H1 (cell line): ENCODE data around the gene MDM1. TPM values are rescaled to one million over a fixed set of nuclear protein-coding genes. Genes with fewer than 3 reads are reported as not detected.

Source experiments
- BRCA1 ChIP-seq: IDR thresholded peaks from 2 replicates; pipeline ENCODE4 v1.6.1; 2012; ENCODE audit warnings: low read depth, low read length, improper control_type of control experiment
- CHD7 ChIP-seq: fragments of 300-600 bp; sonication (generic); IDR thresholded peaks from 2 replicates; pipeline ENCODE4 v1.7.1; 2012; ENCODE audit warnings: low read length, moderate library complexity, mild to moderate bottlenecking, inconsistent platforms; ENCODE audit not compliant: insufficient replicate concordance
- CTBP2 ChIP-seq: IDR thresholded peaks from 2 replicates; pipeline ENCODE4 v1.7.0; 2011; ENCODE audit warnings: borderline replicate concordance, mild to moderate bottlenecking, moderate library complexity, mixed read lengths, low read length; ENCODE audit not compliant: insufficient read depth, insufficient read length
- EGR1 ChIP-seq: IDR thresholded peaks from 2 replicates; pipeline ENCODE4 v1.6.1; 2011; ENCODE audit warnings: low read depth, low read length, borderline replicate concordance
- HDAC2 ChIP-seq, 2 experiments: fragments of 300-600 bp in 1 of 2; sonication (generic) in 1 of 2; IDR thresholded peaks; 2 replicates each; pipeline ENCODE4 v1.6.1; 2011 to 2012; ENCODE audit warnings: low read depth in 2 of 2, low read length in 2 of 2, mild to moderate bottlenecking in 2 of 2, moderate library complexity in 2 of 2, borderline replicate concordance in 1 of 2, inconsistent platforms in 1 of 2
- RNF2 ChIP-seq: fragments of 200-900, 300-1000 bp; sonication (generic); IDR thresholded peaks from 2 replicates; pipeline ENCODE4 v1.7.1; 2016; ENCODE audit warnings: borderline replicate concordance, low read depth, mild to moderate bottlenecking, antibody characterized with exemption, low read length; ENCODE audit not compliant: poor library complexity, severe bottlenecking; ENCODE audit errors: missing control alignments
- RXRA ChIP-seq: IDR thresholded peaks from 2 replicates; pipeline ENCODE4 v1.6.1; 2011; ENCODE audit warnings: low read depth, mild to moderate bottlenecking, low read length, moderate library complexity; ENCODE audit not compliant: insufficient read depth
- SP4 ChIP-seq: IDR thresholded peaks from 2 replicates; pipeline ENCODE4 v1.6.1; 2012; ENCODE audit warnings: low read length, inconsistent platforms
- TCF12 ChIP-seq: IDR thresholded peaks from 2 replicates; pipeline ENCODE4 v1.6.1; 2011; ENCODE audit warnings: low read depth, mild to moderate bottlenecking, low read length
- polyA plus RNA-seq, 7 experiments: library from polyadenylated mRNA; depleted of rRNA in 3 of 7; stranded (reverse) in 5 of 7; unstranded in 2 of 7; fragments of >200 nt in 5 of 7; fragments of 200-250 nt in 2 of 7; gene quantifications; 1 replicate in 5 of 7; 2 replicates in 1 of 7; 4 replicates in 1 of 7; pipeline versions ENCODE4 v1.2.1 to v1.2.3, GENCODE V29; 2011 to 2013; ENCODE audit warnings: missing spikeins in 2 of 7, mixed read lengths in 2 of 7
- total RNA-seq: library from RNA; stranded (reverse); fragmentation: NEBNext Ultra II Directional; extraction: Animal tissue kit (Norgen Biotek cat#: 25700); gene quantifications from 2 replicates; pipeline ENCODE4 v1.2.1, GENCODE V29; 2021

MDM1 gene
- total and polyA plus RNA-seq, 2 of the 8 experiments (the other 6 are each of a cell fraction or from before 2014, with no cell fraction given): 3.1 to 10.7 TPM

- TF ChIP-seq CHD7: no peak
- TF ChIP-seq RNF2: no peak
- no peak for TF ChIP-seq RXRA
- no peak for TF ChIP-seq SP4
- TF ChIP-seq EGR1: no peak
- TF ChIP-seq CTBP2: no peak
- no peak for TF ChIP-seq TCF12
- TF ChIP-seq BRCA1: no peak
- no peak for TF ChIP-seq HDAC2 (IDR thresholded peaks at IDR 0.05; ENCODE audit: borderline replicate concordance in 1 of 2, low read depth in 2 of 2, low read length in 2 of 2)
Measured at GRCh38 chr12:68331869-68332727, at the start of gene MDM1 (continued).
